K562 (cell line): Measurements from ENCODE around the gene LRP1-AS. TPM values are rescaled to one million over a fixed set of nuclear protein-coding genes. Genes with fewer than 3 reads are reported as not detected.

Source experiments
- CBX3 ChIP-seq, 2 experiments: IDR thresholded peaks; 1 replicate in 1 of 2; 2 replicates in 1 of 2; pipeline ENCODE4 v1.6.1; 2012; ENCODE audit warnings: inconsistent platforms in 2 of 2, low read length in 2 of 2, borderline replicate concordance in 1 of 2, control low read depth in 1 of 2
- DDX20 ChIP-seq: fragments of 450-650 bp; IDR thresholded peaks from 2 replicates; pipeline ENCODE4 v1.6.1; 2016; ENCODE audit warnings: missing genetic modification characterization, low read depth, mild to moderate bottlenecking, missing compliant biosample characterization, moderate library complexity
- FOXK1 ChIP-seq: sonication (generic); formaldehyde crosslinking; IDR thresholded peaks from 2 replicates; pipeline ENCODE4 v1.8.0; 2022; ENCODE audit warnings: missing genetic modification reagents, mild to moderate bottlenecking, borderline replicate concordance
- FOXK2 ChIP-seq, 2 experiments: fragments of 450-650 bp; IDR thresholded peaks in 1 of 2; conservative IDR thresholded peaks in 1 of 2; 2 replicates each; pipeline ENCODE4 v1.6.1; 2016; ENCODE audit warnings: low read depth in 2 of 2, mild to moderate bottlenecking in 1 of 2
- GABPA ChIP-seq: fragments of 200-800 bp; sonication (Bioruptor generic); conservative IDR thresholded peaks from 2 replicates; pipeline ENCODE4 v1.6.1; 2016; ENCODE audit warnings: low read depth, missing genetic modification characterization, missing compliant biosample characterization
- HOMEZ ChIP-seq: fragments of 250-450 bp; sonication (Bioruptor Pico); IDR thresholded peaks from 2 replicates; pipeline ENCODE4 v1.4.0; 2020; ENCODE audit warnings: mild to moderate bottlenecking, moderate library complexity
- KLF16 ChIP-seq: IDR thresholded peaks from 2 replicates; pipeline ENCODE4 v1.6.1; 2016; ENCODE audit warnings: antibody characterized with exemption
- MNT ChIP-seq, 2 experiments: fragments of 450-650 bp; conservative IDR thresholded peaks; 2 replicates each; pipeline ENCODE4 v1.6.1; 2017; ENCODE audit warnings: mild to moderate bottlenecking in 2 of 2, moderate library complexity in 2 of 2
- NFE2L1 ChIP-seq: fragments of 450-650 bp; IDR thresholded peaks from 2 replicates; pipeline ENCODE4 v1.6.1; 2016; ENCODE audit warnings: missing genetic modification characterization, low read depth, mild to moderate bottlenecking, missing compliant biosample characterization, moderate library complexity, borderline replicate concordance
- PBX2 ChIP-seq, 2 experiments: IDR thresholded peaks in 1 of 2; conservative IDR thresholded peaks in 1 of 2; 2 replicates each; pipeline ENCODE4 v1.6.1; 2016; ENCODE audit warnings: low read depth in 2 of 2, mild to moderate bottlenecking in 1 of 2, missing compliant biosample characterization in 1 of 2, missing genetic modification characterization in 1 of 2, moderate library complexity in 1 of 2
- PHF8 ChIP-seq: fragments of 200-600 bp; sonication (generic); IDR thresholded peaks from 2 replicates; pipeline ENCODE4 v1.6.1; 2012; ENCODE audit warnings: mixed run types, mild to moderate bottlenecking, inconsistent platforms, low read length, moderate library complexity, borderline replicate concordance
- RHOXF2B ChIP-seq: fragments of 250-450 bp; sonication (Bioruptor Pico); conservative IDR thresholded peaks from 2 replicates; pipeline ENCODE4 v1.5.1; 2021
- RNF2 ChIP-seq: sonication (generic); IDR thresholded peaks from 2 replicates; pipeline ENCODE4 v1.6.1; 2016
- TGIF2 ChIP-seq: sonication (generic); formaldehyde crosslinking; IDR thresholded peaks from 2 replicates; pipeline ENCODE4 v1.8.1; 2022; ENCODE audit warnings: mild to moderate bottlenecking, missing genetic modification reagents, moderate library complexity
- TOE1 ChIP-seq, 2 experiments: fragments of 450-650 bp in 1 of 2; sonication (generic) in 1 of 2; formaldehyde crosslinking in 1 of 2; IDR thresholded peaks; 2 replicates each; pipeline versions ENCODE4 v1.7.1 to v1.8.0; 2016 to 2022; ENCODE audit warnings: borderline replicate concordance in 2 of 2, mild to moderate bottlenecking in 2 of 2, antibody characterized with exemption in 1 of 2, inconsistent platforms in 1 of 2, low read depth in 1 of 2, missing genetic modification reagents in 1 of 2, moderate library complexity in 1 of 2
- ZEB2 ChIP-seq: fragments of 450-650 bp; IDR thresholded peaks from 2 replicates; pipeline ENCODE4 v1.6.1; 2016
- polyA plus RNA-seq, 8 experiments: library from polyadenylated mRNA; depleted of rRNA in 4 of 8; stranded (reverse) in 5 of 8; unstranded in 3 of 8; fragments of >200 nt; fragmentation: Nextera tagmentation in 2 of 8; fragmentation: Illumina TruSeq in 1 of 8; extraction: Ambion mirVana in 2 of 8; extraction: Trizol in 1 of 8; gene quantifications; 2 replicates each; pipeline versions ENCODE4 v1.2.1 to v1.2.3, GENCODE V29; 2011 to 2014; ENCODE audit warnings: inconsistent platforms in 1 of 8, missing spikeins in 1 of 8
- total RNA-seq, 7 experiments: library from RNA; depleted of rRNA in 6 of 7; stranded (reverse); fragments of >200 nt in 6 of 7; fragmentation: Illumina TruSeq in 2 of 7; extraction: Trizol in 2 of 7; gene quantifications; 2 replicates each; pipeline versions ENCODE4 v1.2.1 to v1.2.3, GENCODE V29; 2011 to 2021; ENCODE audit warnings: low replicate concordance in 1 of 7
- TF ChIP-seq, protein P1 (sequence below): fragments of 250-450 bp; sonication (Bioruptor Pico); IDR thresholded peaks from 2 replicates; pipeline ENCODE4 v1.8.0; 2022; ENCODE audit warnings: moderate library complexity, mild to moderate bottlenecking, inconsistent platforms
- TF ChIP-seq, protein P2 (sequence below): fragments of 450-650 bp; formaldehyde crosslinking; conservative IDR thresholded peaks from 2 replicates; pipeline ENCODE4 v1.4.0; 2022; ENCODE audit warnings: mild to moderate bottlenecking, missing genetic modification characterization

The LRP1-AS gene
- total and polyA plus RNA-seq, 9 of the 15 experiments (the other 6 are each of a cell fraction or from before 2014, with no cell fraction given): not detected

- TF ChIP-seq TOE1 (IDR thresholded peaks at IDR 0.05; ENCODE audit: borderline replicate concordance): no peak
- TF ChIP-seq TOE1 (CRISPR knock-in tag; IDR thresholded peaks at IDR 0.05; ENCODE audit: borderline replicate concordance, low read depth): no peak
- no peak for TF ChIP-seq CBX3 (IDR thresholded peaks at IDR 0.05; ENCODE audit: borderline replicate concordance in 1 of 2, low read length in 2 of 2)
- TF ChIP-seq FOXK1 (CRISPR knock-in tag): no peak
- no peak for TF ChIP-seq PHF8
- TF ChIP-seq MNT (conservative IDR thresholded peaks at IDR 0.05): peak in 1 of 2 experiments; percentile 58; a peak in 1 of 4 replicates
- TF ChIP-seq, protein P1, sequence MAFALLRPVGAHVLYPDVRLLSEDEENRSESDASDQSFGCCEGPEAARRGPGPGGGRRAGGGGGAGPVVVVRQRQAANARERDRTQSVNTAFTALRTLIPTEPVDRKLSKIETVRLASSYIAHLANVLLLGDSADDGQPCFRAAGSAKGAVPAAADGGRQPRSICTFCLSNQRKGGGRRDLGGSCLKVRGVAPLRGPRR (CRISPR knock-in tag): no peak
- TF ChIP-seq GABPA (tag): no peak
- no peak for TF ChIP-seq NFE2L1
- TF ChIP-seq HOMEZ: no peak
- TF ChIP-seq, protein P2, sequence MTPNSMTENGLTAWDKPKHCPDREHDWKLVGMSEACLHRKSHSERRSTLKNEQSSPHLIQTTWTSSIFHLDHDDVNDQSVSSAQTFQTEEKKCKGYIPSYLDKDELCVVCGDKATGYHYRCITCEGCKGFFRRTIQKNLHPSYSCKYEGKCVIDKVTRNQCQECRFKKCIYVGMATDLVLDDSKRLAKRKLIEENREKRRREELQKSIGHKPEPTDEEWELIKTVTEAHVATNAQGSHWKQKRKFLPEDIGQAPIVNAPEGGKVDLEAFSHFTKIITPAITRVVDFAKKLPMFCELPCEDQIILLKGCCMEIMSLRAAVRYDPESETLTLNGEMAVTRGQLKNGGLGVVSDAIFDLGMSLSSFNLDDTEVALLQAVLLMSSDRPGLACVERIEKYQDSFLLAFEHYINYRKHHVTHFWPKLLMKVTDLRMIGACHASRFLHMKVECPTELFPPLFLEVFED (CRISPR knock-in tag): no peak
- no peak for TF ChIP-seq PBX2 (CRISPR knock-in tag; IDR thresholded peaks at IDR 0.05; ENCODE audit: low read depth)
- TF ChIP-seq PBX2 (tag; conservative IDR thresholded peaks at IDR 0.05; ENCODE audit: low read depth): no peak
- TF ChIP-seq RHOXF2B: no peak
- no peak for TF ChIP-seq ZEB2
- no peak for TF ChIP-seq TGIF2 (CRISPR knock-in tag)
- TF ChIP-seq RNF2: no peak
- no peak for TF ChIP-seq FOXK2 (conservative IDR thresholded peaks at IDR 0.05 in 1 of 2, IDR thresholded peaks at IDR 0.05 in 1 of 2; ENCODE audit: low read depth in 2 of 2)
- TF ChIP-seq KLF16: no peak
- no peak for TF ChIP-seq DDX20 (tag)
Observed at GRCh38 chr12:57110104-57111030, 37.1 kb downstream of the LRP1-AS start (continued).
